ENCODE results near the gene STAG3. TPM values are rescaled to one million over a fixed set of nuclear protein-coding genes. Genes with fewer than 3 reads are reported as not detected.

The STAG3 gene
- total RNA-seq, 1 experiment from 2014 or later: 3.1 TPM

DNA sequence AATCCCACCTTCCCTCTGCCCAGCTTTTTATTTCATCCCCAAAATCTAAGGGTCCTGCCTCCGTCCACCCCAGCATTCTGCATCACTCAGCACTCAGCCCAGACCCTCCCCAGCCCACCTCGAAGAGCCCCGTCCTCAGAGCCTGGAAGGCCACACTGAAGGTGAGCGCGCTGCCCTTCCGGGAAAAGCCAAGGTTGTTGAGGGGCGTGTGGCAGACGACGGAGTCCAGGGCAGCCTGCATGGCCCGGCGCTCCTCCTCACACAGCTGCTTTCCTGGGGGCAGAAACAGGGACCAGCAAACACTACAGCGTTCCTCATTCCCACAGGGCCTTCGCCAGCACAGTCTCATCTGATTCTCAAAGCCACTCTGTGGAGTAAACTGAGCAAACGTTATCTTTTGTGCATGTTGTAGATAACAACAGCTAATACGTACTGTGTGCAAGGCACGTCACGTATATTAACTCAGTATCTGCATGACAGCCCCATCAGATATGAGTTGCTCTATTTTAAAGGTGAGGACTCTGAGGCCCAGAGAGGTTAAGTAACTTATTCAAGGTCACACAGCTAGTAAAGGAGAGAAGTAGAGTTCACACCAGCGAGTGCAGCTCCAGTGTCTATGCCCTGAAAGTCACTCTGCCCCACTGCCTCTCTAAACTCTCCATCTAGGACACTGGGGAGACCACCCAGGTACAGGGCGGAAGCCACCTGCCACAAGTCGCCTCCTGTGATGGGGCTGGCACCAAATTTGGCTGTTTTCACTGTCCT lies 22.0 kb upstream of the STAG3 start:
- H2AFZ ChIP-seq (ENCODE audit: low read length): no peak overlapping the region
- no peak overlapping the region for H3K27ac ChIP-seq (ENCODE audit: insufficient read length, low read depth, low read length)
- H4K91ac ChIP-seq (ENCODE audit: insufficient read length, low read depth, low read length): no peak overlapping the region
- H3K14ac ChIP-seq (ENCODE audit: insufficient read depth, low read length): no peak overlapping the region
- no peak overlapping the region for H4K5ac ChIP-seq (ENCODE audit: insufficient read length, low read depth, low read length)
- TF ChIP-seq, protein P1, sequence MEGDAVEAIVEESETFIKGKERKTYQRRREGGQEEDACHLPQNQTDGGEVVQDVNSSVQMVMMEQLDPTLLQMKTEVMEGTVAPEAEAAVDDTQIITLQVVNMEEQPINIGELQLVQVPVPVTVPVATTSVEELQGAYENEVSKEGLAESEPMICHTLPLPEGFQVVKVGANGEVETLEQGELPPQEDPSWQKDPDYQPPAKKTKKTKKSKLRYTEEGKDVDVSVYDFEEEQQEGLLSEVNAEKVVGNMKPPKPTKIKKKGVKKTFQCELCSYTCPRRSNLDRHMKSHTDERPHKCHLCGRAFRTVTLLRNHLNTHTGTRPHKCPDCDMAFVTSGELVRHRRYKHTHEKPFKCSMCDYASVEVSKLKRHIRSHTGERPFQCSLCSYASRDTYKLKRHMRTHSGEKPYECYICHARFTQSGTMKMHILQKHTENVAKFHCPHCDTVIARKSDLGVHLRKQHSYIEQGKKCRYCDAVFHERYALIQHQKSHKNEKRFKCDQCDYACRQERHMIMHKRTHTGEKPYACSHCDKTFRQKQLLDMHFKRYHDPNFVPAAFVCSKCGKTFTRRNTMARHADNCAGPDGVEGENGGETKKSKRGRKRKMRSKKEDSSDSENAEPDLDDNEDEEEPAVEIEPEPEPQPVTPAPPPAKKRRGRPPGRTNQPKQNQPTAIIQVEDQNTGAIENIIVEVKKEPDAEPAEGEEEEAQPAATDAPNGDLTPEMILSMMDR (conservative IDR thresholded peaks at IDR 0.05): no peak
- no CpG with 5 or more reads among the region's 20 CpGs for WGBS (ENCODE audit: extremely low coverage, insufficient read length, low lambda C conversion rate)
- H3K79me2 ChIP-seq (ENCODE audit: insufficient read depth, low read length): no peaks in the 10 kb centered on the region
- no peak overlapping the region for H2AK5ac ChIP-seq (ENCODE audit: insufficient read length, low read length)
- no peaks in the 10 kb centered on the region; the same call in 1 of the 2 replicates for H3K4me1 ChIP-seq (ENCODE audit: insufficient read depth, low read length)
- no peak for DNase-seq
- no peak overlapping the region for H2BK20ac ChIP-seq (ENCODE audit: low read depth, low read length, poor library complexity, severe bottlenecking)
- H2BK120ac ChIP-seq (ENCODE audit: low read depth, low read length, poor library complexity, severe bottlenecking): no peak overlapping the region
- H2BK15ac ChIP-seq (ENCODE audit: low read depth, low read length): no peak overlapping the region
- H3K4me2 ChIP-seq (ENCODE audit: insufficient read depth, insufficient read length, low read length): no peak overlapping the region
- H4K20me1 ChIP-seq (ENCODE audit: control insufficient read depth, insufficient read depth, insufficient read length): no peaks in the 10 kb centered on the region
- no peak overlapping the region for H3K23ac ChIP-seq (ENCODE audit: insufficient read length, low read depth, low read length)
- peaks cover 2% of the 10 kb centered on the region for H3K79me1 ChIP-seq (ENCODE audit: insufficient read depth, low read depth, low read length, poor library complexity, severe bottlenecking)
- no peak overlapping the region for H2BK5ac ChIP-seq (ENCODE audit: insufficient read length, low read length)
- H3K18ac ChIP-seq (ENCODE audit: insufficient read length, low read depth, low read length): no peak overlapping the region
- no peak overlapping the region for H3K4ac ChIP-seq (ENCODE audit: low read depth, low read length)
- no peak overlapping the region for H3K9ac ChIP-seq (ENCODE audit: extremely low read depth, insufficient read length, low read length)
- no peak overlapping the region for H4K8ac ChIP-seq (replicated peaks; ENCODE audit: insufficient read length, low read depth, low read length)
- H3T11ph ChIP-seq (ENCODE audit: low read length): no peak overlapping the region
- no peaks in the 10 kb centered on the region for H3K9me3 Mint-ChIP-seq
- H3K27me3 ChIP-seq (ENCODE audit: insufficient read depth, low read length): no peaks in the 10 kb centered on the region
- H2BK12ac ChIP-seq (ENCODE audit: insufficient read length, low read depth, low read length): no peak overlapping the region
- no peak overlapping the region for H3K56ac ChIP-seq (ENCODE audit: insufficient read length, low read depth, low read length)
- peaks cover 17 to 28% of the 10 kb centered on the region in 2 experiments for H3K4me1 Mint-ChIP-seq
- no peak overlapping the region for H3K27ac Mint-ChIP-seq
- peaks cover 21 to 58% (median 55%) of the 10 kb centered on the region in 3 experiments; a peak in 6 of 7 replicates for H3K36me3 Mint-ChIP-seq (ENCODE audit: insufficient read depth in 1 of 3, low read depth in 3 of 3)
- H3K23me2 ChIP-seq (ENCODE audit: insufficient read length, low read depth, low read length, poor library complexity, severe bottlenecking): peaks cover 10% of the 10 kb centered on the region
- H3K4me3 Mint-ChIP-seq: no peak overlapping the region; a peak in 1 of 5 replicates
- H3K9me3 ChIP-seq (ENCODE audit: control insufficient read depth, low read depth, low read length): no peaks in the 10 kb centered on the region
- H3K27me3 Mint-ChIP-seq (ENCODE audit: low read depth): no peaks in the 10 kb centered on the region; the same call in 1 of the 2 replicates

Measured in H9 (cell line).